C4-2B (cell line): ENCODE data around the gene IL36A.

ENCODE experiments used
- H3K27ac ChIP-seq: fragments of 450-650 bp; 2 replicates; pipeline ENCODE4 v1.5.1; 2017
- CTCF ChIP-seq: fragments of 450-650 bp; conservative IDR thresholded peaks from 2 replicates; pipeline ENCODE4 v1.5.1; 2017; ENCODE audit warnings: mild to moderate bottlenecking
- ZFX ChIP-seq: fragments of 450-650 bp; IDR thresholded peaks from 2 replicates; pipeline ENCODE4 v1.6.1; 2017

Gene IL36A

GRCh38 chr2:113007250-113007649, 2.0 kb downstream of the IL36A start:
- H3K27ac ChIP-seq = no peak overlapping the region
- TF ChIP-seq CTCF (no peak), ZFX (no peak)

- TF ChIP-seq ZFX (no peak), CTCF (no peak)
- no peak overlapping the region for H3K27ac ChIP-seq
These were observed 4.4 kb downstream of the IL36A start for GRCh38 chr2:113009622-113010021.

GRCh38 chr2:113010088-113010487, 4.8 kb downstream of the IL36A start:
- H3K27ac ChIP-seq = no peak overlapping the region
- TF ChIP-seq CTCF (no peak), ZFX (no peak)

- TF ChIP-seq ZFX (no peak), CTCF (no peak)
- no peak overlapping the region for H3K27ac ChIP-seq
These were observed 5.8 kb downstream of the IL36A start for GRCh38 chr2:113011108-113011507.

GRCh38 chr2:113012436-113013335, 7.4 kb downstream of the IL36A start:
- no peak overlapping the region for H3K27ac ChIP-seq
- no peak for TF ChIP-seq CTCF

- TF ChIP-seq CTCF (no peak), ZFX (no peak)
- no peak overlapping the region for H3K27ac ChIP-seq
These were observed 8.0 kb downstream of the IL36A start for GRCh38 chr2:113013336-113013661.

- TF ChIP-seq CTCF (no peak), ZFX (no peak)
These were observed 8.8 kb downstream of the IL36A start for GRCh38 chr2:113014067-113014466.

More at GRCh38 chr2:113014067-113014466, 8.8 kb downstream of the IL36A start:
- H3K27ac ChIP-seq = no peak overlapping the region
